Lung (tissue), 12 donors: ENCODE measurements around the gene ALDH3B1. TPM values are rescaled to one million over a fixed set of nuclear protein-coding genes. Genes with fewer than 3 reads are reported as not detected.

ENCODE experiments used
- ATAC-seq: fragments of 200-7000 bp; cut with Tn5 transposase; one replicate; pipeline ENCODE4 v1.9.1; 2020; ENCODE audit warnings: moderate number of reproducible peaks; ENCODE audit not compliant: insufficient read depth, low FRiP score
- DNase-seq, 3 donors: peaks; one replicate each; pipeline ENCODE4 v3.0.0-alpha.2; 2013 to 2017
- H3K27ac ChIP-seq, 2 donors: one replicate each; pipeline ENCODE4 v1.5.1; 2013; ENCODE audit warnings: mild to moderate bottlenecking in 2 of 2, moderate library complexity in 2 of 2, control low read depth in 1 of 2, inconsistent platforms in 1 of 2, low read depth in 1 of 2, low read length in 1 of 2
- H3K27me3 ChIP-seq, 3 donors: one replicate each; pipeline ENCODE4 v1.5.1; 2013; ENCODE audit warnings: low read length in 2 of 3; ENCODE audit not compliant: control insufficient read depth in 3 of 3, insufficient read depth in 3 of 3
- H3K36me3 ChIP-seq, 4 donors: one replicate each; pipeline ENCODE4 v1.5.1; 2013; ENCODE audit warnings: low read length in 4 of 4, mild to moderate bottlenecking in 1 of 4, moderate library complexity in 1 of 4; ENCODE audit not compliant: control insufficient read depth in 4 of 4, insufficient read depth in 4 of 4
- H3K4me1 ChIP-seq, 5 donors: one replicate each; pipeline ENCODE4 v1.5.1; 2013; ENCODE audit warnings: low read length in 5 of 5, mild to moderate bottlenecking in 2 of 5, moderate library complexity in 1 of 5; ENCODE audit not compliant: control insufficient read depth in 5 of 5, insufficient read depth in 5 of 5
- H3K4me3 ChIP-seq: one replicate; pipeline ENCODE4 v1.5.1; 2013; ENCODE audit warnings: mild to moderate bottlenecking, control low read depth, moderate library complexity
- H3K9ac ChIP-seq, 2 donors: one replicate each; pipeline ENCODE4 v1.5.1; 2013; ENCODE audit warnings: low read length in 2 of 2, control low read depth in 1 of 2; ENCODE audit not compliant: insufficient read depth in 1 of 2
- H3K9me3 ChIP-seq, 4 donors: one replicate each; pipeline ENCODE4 v1.5.1; 2013; ENCODE audit warnings: low read length in 3 of 4, mild to moderate bottlenecking in 1 of 4, moderate library complexity in 1 of 4; ENCODE audit not compliant: control insufficient read depth in 4 of 4, insufficient read depth in 3 of 4
- CTCF ChIP-seq: IDR thresholded peaks from 2 replicates; pipeline ENCODE4 v1.5.1; 2012; ENCODE audit warnings: mild to moderate bottlenecking; ENCODE audit errors: control extremely low read depth, extremely low read depth
- WGBS, 2 donors: extraction: QIAGEN DNeasy Blood & Tissue Kit; methylation state at CpG; one replicate each; pipeline ENCODE4 v1.1.7; 2013; 5-methylcytosine and 5-hydroxymethylcytosine counted together
- polyA plus RNA-seq, 2 donors: library from polyadenylated mRNA; stranded (reverse); fragments of 200-250 nt; gene quantifications; one replicate each; pipeline ENCODE4 v1.2.1, GENCODE V29; 2013
- total RNA-seq, 2 donors: library from RNA; depleted of rRNA in 1 of 2; stranded (reverse); fragments of >200 nt in 1 of 2; gene quantifications; one replicate each; pipeline ENCODE4 v1.2.1, GENCODE V29; 2014 to 2021
- donor health status: control.
- donor health status: control.
- donor health status: Bipolar disorder and iron deficiency.
- donor health status: healthy.
- donor health status: DM: yes; HTN: yes; CAD: no.

Gene ALDH3B1
- total and polyA plus RNA-seq, 4 donors, result 45.6 to 165 (median 90.3) TPM

- DNase-seq (no peak), ATAC-seq (no peak)
- Histone ChIP-seq H3K27me3 (no peaks in the 10 kb centered on the region), H3K9me3 (peaks cover 0 to 2% (median 0%) of the 10 kb centered on the region in 4 donors), H3K9ac (no peak overlapping the region), H3K27ac (no peak overlapping the region), H3K4me3 (no peak overlapping the region), H3K4me1 (peaks cover 5 to 22% (median 11%) of the 10 kb centered on the region in 5 donors), H3K36me3 (no peaks in the 10 kb centered on the region)
- no peak for TF ChIP-seq CTCF
- WGBS, 2 donors, result 94 to 96% methylated on average over 7 of the region's 7 CpGs
Measured at GRCh38 chr11:68006606-68007166, 3.4 kb upstream of the ALDH3B1 start.

- no peak overlapping the region for H3K4me3 ChIP-seq
- H3K9ac ChIP-seq, result no peak overlapping the region
- 90 to 96% methylated on average over 15 to 16 of the region's 16 CpGs for WGBS, 2 donors
- no peak for TF ChIP-seq CTCF
- DNase-seq (no peak), ATAC-seq (no peak)
- H3K27ac ChIP-seq, result peak overlapping the region in 1 of 2 donors; percentile 59
- no peaks in the 10 kb centered on the region for H3K27me3 ChIP-seq
- peaks cover 5 to 27% (median 12%) of the 10 kb centered on the region in 5 donors for H3K4me1 ChIP-seq
- H3K36me3 ChIP-seq, result no peaks in the 10 kb centered on the region
- H3K9me3 ChIP-seq, result peaks cover 0 to 2% (median 0%) of the 10 kb centered on the region in 4 donors
Measured at GRCh38 chr11:68007498-68008380, 2.4 kb upstream of the ALDH3B1 start.

GRCh38 chr11:68008381-68009337 lies 1.5 kb upstream of the ALDH3B1 start:
- 41 to 65% methylated on average over 26 to 27 of the region's 27 CpGs for WGBS, 2 donors
- Histone ChIP-seq H3K9ac (no peak overlapping the region), H3K27me3 (no peaks in the 10 kb centered on the region), H3K9me3 (no peaks in the 10 kb centered on the region), H3K4me1 (peaks cover 5 to 30% (median 9%) of the 10 kb centered on the region in 5 donors), H3K4me3 (no peak overlapping the region), H3K27ac (peak overlapping the region in 1 of 2 donors; percentile 59), H3K36me3 (no peaks in the 10 kb centered on the region)
- TF ChIP-seq CTCF, result no peak
- ATAC-seq (no peak), DNase-seq (peak in 1 of 3 donors; percentile 20)
